Cardiac muscle cell (in vitro differentiated cells and primary cell): Measurements from ENCODE around the gene XPNPEP3. TPM values are rescaled to one million over a fixed set of nuclear protein-coding genes. Genes with fewer than 3 reads are reported as not detected.
"Not testable (repeated sequence)": the region's sequence is repeated elsewhere in the genome, so short reads cannot be mapped to it uniquely, and the experiment has no call there.

ENCODE experiments used
- DNase-seq, 2 donors: peaks; one replicate each; pipeline versions ENCODE4 v3.0.0 to v3.0.0-alpha.2; 2010 to 2017; ENCODE audit warnings: low read depth in 1 of 2, low spot score in 1 of 2
- H3K27ac ChIP-seq: fragments of 200-600 bp; sonication (generic); 2 replicates; pipeline ENCODE4 v1.5.1; 2016
- H3K27me3 ChIP-seq: fragments of 200-600 bp; sonication (generic); 2 replicates; pipeline ENCODE4 v1.6.0; 2016; ENCODE audit warnings: control low read depth
- H3K36me3 ChIP-seq: fragments of 200-600 bp; sonication (generic); 2 replicates; pipeline ENCODE4 v1.5.1; 2016; ENCODE audit warnings: control low read depth
- H3K4me1 ChIP-seq: fragments of 200-600 bp; sonication (generic); 2 replicates; pipeline ENCODE4 v1.8.1; 2017; ENCODE audit warnings: low read depth, mild to moderate bottlenecking, mixed run types
- H3K4me3 ChIP-seq: fragments of 200-600 bp; sonication (generic); 2 replicates; pipeline ENCODE4 v1.5.1; 2016; ENCODE audit warnings: mild to moderate bottlenecking
- H3K9me3 ChIP-seq: fragments of 200-600 bp; sonication (generic); 2 replicates; pipeline ENCODE4 v1.5.1; 2017; ENCODE audit warnings: low read depth, mild to moderate bottlenecking, control low read depth
- polyA plus RNA-seq: library from polyadenylated mRNA; unstranded; fragments of >200 nt; fragmentation: Nextera tagmentation; extraction: Ambion mirVana; gene quantifications from 2 replicates; pipeline ENCODE4 v1.2.1, GENCODE V29; 2016
- total RNA-seq: library from RNA; depleted of rRNA; stranded (reverse); fragments of >200 nt; gene quantifications from 2 replicates; pipeline ENCODE4 v1.2.3, GENCODE V29; 2016
- TF ChIP-seq, protein P1 (sequence below): IDR thresholded peaks from 2 replicates; pipeline ENCODE4 v1.5.1; 2012; ENCODE audit warnings: low read depth, mild to moderate bottlenecking, low read length

XPNPEP3 gene
- total and polyA plus RNA-seq, 2 experiments from 2014 or later, result 15.8 to 18.2 TPM

DNA sequence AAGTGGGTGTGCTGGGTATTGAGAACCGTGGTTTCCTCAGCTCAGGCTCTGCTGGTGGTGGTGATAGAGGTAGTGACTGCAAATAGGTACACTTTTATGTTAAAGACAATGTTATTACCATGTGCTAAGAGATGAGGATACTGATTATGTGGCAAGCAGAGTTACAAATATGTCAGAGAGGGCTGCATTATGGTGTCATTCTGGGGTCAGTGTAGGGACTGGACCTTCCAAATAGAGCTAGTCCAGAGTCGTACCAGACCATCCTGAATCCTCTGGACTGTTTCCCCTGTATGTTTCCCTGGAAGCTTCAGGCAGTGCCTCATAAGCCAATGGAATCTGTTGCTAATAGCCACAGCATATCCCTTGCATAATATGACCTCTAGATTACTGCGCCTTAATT, 5.1 kb downstream of the XPNPEP3 start, which contains the start of gene DNAJB7:
Gene DNAJB7 (minus strand): TSS at position 101 of the 400 bp plus-strand sequence. CDS start 119 bp downstream, outside the sequence.
- Histone ChIP-seq H3K4me1 (peaks cover 5% of the 10 kb centered on the region), H3K27ac (no peak within 1 kb of the TSS), H3K4me3 (no peak within 1 kb of the TSS), H3K9me3 (no peaks in the 10 kb centered on the region), H3K27me3 (no peaks in the 10 kb centered on the region), H3K36me3 (peaks cover 3% of the 10 kb centered on the region)
- TF ChIP-seq, protein P1, sequence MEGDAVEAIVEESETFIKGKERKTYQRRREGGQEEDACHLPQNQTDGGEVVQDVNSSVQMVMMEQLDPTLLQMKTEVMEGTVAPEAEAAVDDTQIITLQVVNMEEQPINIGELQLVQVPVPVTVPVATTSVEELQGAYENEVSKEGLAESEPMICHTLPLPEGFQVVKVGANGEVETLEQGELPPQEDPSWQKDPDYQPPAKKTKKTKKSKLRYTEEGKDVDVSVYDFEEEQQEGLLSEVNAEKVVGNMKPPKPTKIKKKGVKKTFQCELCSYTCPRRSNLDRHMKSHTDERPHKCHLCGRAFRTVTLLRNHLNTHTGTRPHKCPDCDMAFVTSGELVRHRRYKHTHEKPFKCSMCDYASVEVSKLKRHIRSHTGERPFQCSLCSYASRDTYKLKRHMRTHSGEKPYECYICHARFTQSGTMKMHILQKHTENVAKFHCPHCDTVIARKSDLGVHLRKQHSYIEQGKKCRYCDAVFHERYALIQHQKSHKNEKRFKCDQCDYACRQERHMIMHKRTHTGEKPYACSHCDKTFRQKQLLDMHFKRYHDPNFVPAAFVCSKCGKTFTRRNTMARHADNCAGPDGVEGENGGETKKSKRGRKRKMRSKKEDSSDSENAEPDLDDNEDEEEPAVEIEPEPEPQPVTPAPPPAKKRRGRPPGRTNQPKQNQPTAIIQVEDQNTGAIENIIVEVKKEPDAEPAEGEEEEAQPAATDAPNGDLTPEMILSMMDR, result no peak
- no peak for DNase-seq

DNA sequence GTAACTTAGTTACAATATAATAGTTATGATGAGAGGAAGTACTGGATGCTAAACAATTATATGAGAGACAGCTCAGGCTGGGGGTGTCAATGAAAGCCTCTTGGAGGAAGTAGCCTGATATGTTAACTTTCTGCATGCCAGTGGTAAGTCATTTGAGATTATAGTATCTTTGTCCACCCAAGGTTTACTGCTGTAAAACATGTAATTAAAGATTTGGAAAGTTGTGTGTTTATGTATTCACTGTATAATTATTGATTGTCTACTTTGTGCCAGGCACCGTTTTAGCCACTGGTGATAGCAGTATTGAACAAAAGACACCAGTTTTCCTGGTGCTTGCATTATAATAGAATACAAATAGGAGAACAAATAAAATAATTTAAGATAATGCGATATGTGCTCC, 5.6 kb downstream of the XPNPEP3 start:
- peaks cover 5% of the 10 kb centered on the region for H3K4me1 ChIP-seq
- peaks cover 3% of the 10 kb centered on the region for H3K36me3 ChIP-seq
- H3K27ac ChIP-seq, result no peak overlapping the region
- no peak for DNase-seq
- H3K4me3 ChIP-seq, result no peak overlapping the region
- TF ChIP-seq, protein P1, result no peak
- no peaks in the 10 kb centered on the region for H3K9me3 ChIP-seq
- H3K27me3 ChIP-seq, result no peaks in the 10 kb centered on the region

DNA sequence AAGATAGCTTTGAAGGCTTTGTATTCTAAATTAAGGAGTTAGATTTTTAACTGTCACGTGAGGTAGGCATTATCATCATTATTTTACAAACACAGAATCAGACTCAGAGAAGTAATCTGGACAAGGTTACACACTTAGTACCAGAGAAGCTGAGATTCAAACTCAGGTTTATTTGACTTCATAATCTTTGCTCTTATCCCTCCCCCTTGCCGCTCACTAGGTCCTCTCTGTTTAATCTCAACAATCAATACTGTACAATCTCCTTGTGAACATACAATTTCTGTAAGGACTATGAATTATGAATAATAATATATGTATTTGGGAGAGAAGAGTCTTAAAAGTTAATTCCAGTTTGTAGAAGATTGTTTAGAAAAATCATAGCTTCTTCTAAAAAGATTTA, 10.2 kb downstream of the XPNPEP3 start:
- TF ChIP-seq, protein P1, result no peak
- Histone ChIP-seq H3K27me3 (no peaks in the 10 kb centered on the region), H3K4me1 (no peaks in the 10 kb centered on the region), H3K36me3 (peaks cover 14% of the 10 kb centered on the region), H3K4me3 (no peak overlapping the region), H3K9me3 (no peaks in the 10 kb centered on the region), H3K27ac (no peak overlapping the region)
- no peak for DNase-seq

DNA sequence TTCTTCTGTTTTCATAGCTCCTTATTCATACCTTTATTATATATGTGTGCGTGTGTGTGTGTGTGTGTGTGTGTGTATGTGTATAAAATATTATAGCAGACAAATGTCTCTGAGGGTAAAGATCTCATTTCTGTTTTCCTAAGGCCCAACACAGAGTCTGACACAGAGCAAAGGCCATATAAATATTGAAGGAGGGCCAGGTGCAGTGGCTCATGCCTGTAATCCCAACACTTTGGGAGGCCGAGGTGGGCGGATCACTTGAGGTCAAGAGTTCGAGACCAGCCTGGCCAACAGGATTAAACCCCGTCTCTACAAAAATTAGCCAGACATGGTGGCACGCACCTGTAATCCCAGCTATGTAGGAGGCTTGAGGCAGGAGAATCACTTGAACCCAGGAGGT, 11.4 kb downstream of the XPNPEP3 start:
- not testable (repeated sequence) for DNase-seq, H3K27me3 ChIP-seq, H3K27ac ChIP-seq, H3K4me1 ChIP-seq, H3K4me3 ChIP-seq, H3K9me3 ChIP-seq
- peaks cover 14% of the 10 kb centered on the region for H3K36me3 ChIP-seq

DNA sequence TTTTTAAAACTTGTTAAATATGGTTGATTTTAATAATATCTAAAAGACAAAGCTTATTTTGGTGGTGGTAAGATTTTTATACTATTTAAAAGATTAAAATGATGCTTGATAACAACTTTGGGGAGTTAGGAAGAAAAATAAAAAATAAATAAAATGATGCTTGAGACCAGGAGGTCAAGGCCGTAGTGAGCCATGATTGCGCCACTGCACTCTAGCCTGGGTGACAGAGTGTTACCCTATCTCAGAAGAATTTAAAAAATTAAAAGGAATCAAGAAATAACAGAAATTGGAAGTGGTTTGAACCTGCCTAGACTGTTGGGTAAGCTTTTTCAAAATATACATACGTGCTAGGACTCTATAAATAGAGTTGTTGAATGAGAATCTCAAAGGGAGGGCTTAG, 17.1 kb downstream of the XPNPEP3 start:
- Histone ChIP-seq H3K4me3 (no peak overlapping the region), H3K9me3 (no peaks in the 10 kb centered on the region), H3K27ac (no peak overlapping the region), H3K27me3 (no peaks in the 10 kb centered on the region), H3K36me3 (peaks cover 21% of the 10 kb centered on the region), H3K4me1 (no peaks in the 10 kb centered on the region)
- TF ChIP-seq, protein P1, result no peak
- no peak for DNase-seq

DNA sequence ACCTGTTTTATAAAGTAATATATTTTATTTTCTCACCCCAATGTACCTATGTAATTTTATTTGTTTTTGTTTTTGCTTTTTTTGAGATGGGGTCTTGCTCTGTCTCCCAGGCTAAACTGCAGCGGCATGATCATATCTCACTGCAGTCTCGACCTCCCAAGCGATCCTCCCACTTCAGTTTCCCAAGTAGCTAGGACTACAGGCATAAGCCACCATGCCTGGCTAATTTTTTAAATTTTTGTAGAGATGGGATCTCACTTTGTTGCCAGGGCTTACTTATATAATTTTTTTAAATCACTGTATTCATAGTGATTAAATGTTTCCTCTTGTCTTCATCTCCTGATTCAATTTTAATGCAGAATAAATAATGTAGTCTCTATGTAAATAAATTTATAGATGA, 18.2 kb downstream of the XPNPEP3 start:
- Histone ChIP-seq H3K4me1 (no peaks in the 10 kb centered on the region), H3K9me3 (no peaks in the 10 kb centered on the region), H3K36me3 (peaks cover 13% of the 10 kb centered on the region), H3K4me3 (no peak overlapping the region), H3K27me3 (no peaks in the 10 kb centered on the region), H3K27ac (no peak overlapping the region)
- no peak for DNase-seq
- TF ChIP-seq, protein P1, result no peak
